ENCODE results near the gene DDX25.

DDX25 gene

GRCh38 chr11:125953401-125953935, 49.2 kb downstream of the DDX25 start:
- Histone ChIP-seq H3K27ac (no peak overlapping the region), H3K4me3 (ENCODE audit: low read depth, low read length) (no peak overlapping the region), H3K36me3 (ENCODE audit: control insufficient read depth, insufficient read depth, low read length) (no peaks in the 10 kb centered on the region), H3K9ac (no peak overlapping the region), H3K9me3 (ENCODE audit: control insufficient read depth, low read length) (no peaks in the 10 kb centered on the region), H3K79me2 (no peaks in the 10 kb centered on the region), H3K27me3 (ENCODE audit: control insufficient read depth, insufficient read depth, low read length) (no peaks in the 10 kb centered on the region), H3K4me2 (ENCODE audit: low read length) (no peak overlapping the region), H2AFZ (peak overlapping the region; percentile 28), H3K4me1 (peaks cover 4% of the 10 kb centered on the region)
- no peak for TF ChIP-seq CTCF (IDR thresholded peaks at IDR 0.05)

GRCh38 chr11:125954123-125954944, 50.0 kb downstream of the DDX25 start:
- H3K4me3 ChIP-seq (ENCODE audit: low read depth, low read length) = no peak overlapping the region
- no peaks in the 10 kb centered on the region for H3K27me3 ChIP-seq (ENCODE audit: control insufficient read depth, insufficient read depth, low read length)
- H3K79me2 ChIP-seq = no peaks in the 10 kb centered on the region
- no peak overlapping the region for H3K9ac ChIP-seq
- TF ChIP-seq CTCF (IDR thresholded peaks at IDR 0.05) = no peak
- H3K4me2 ChIP-seq (ENCODE audit: low read length) = no peak overlapping the region
- no peaks in the 10 kb centered on the region for H3K36me3 ChIP-seq (ENCODE audit: control insufficient read depth, insufficient read depth, low read length)
- H3K9me3 ChIP-seq (ENCODE audit: control insufficient read depth, low read length) = no peaks in the 10 kb centered on the region
- peaks cover 4% of the 10 kb centered on the region for H3K4me1 ChIP-seq
- H3K27ac ChIP-seq = no peak overlapping the region
- no peak overlapping the region for H2AFZ ChIP-seq

- H3K9me3 ChIP-seq (ENCODE audit: control insufficient read depth, low read length) = no peaks in the 10 kb centered on the region
- H3K79me2 ChIP-seq = no peaks in the 10 kb centered on the region
- H2AFZ ChIP-seq = no peak overlapping the region
- H3K4me3 ChIP-seq (ENCODE audit: low read depth, low read length) = no peak overlapping the region
- no peaks in the 10 kb centered on the region for H3K36me3 ChIP-seq (ENCODE audit: control insufficient read depth, insufficient read depth, low read length)
- no peak for TF ChIP-seq CTCF (IDR thresholded peaks at IDR 0.05)
- H3K27me3 ChIP-seq (ENCODE audit: control insufficient read depth, insufficient read depth, low read length) = no peaks in the 10 kb centered on the region
- H3K4me2 ChIP-seq (ENCODE audit: low read length) = no peak overlapping the region
- H3K4me1 ChIP-seq = peaks cover 4% of the 10 kb centered on the region
- no peak overlapping the region for H3K9ac ChIP-seq
- H3K27ac ChIP-seq = no peak overlapping the region
These were observed 50.8 kb downstream of the DDX25 start for GRCh38 chr11:125954945-125955640.

- no peak overlapping the region for H2AFZ ChIP-seq
- no peaks in the 10 kb centered on the region for H3K27me3 ChIP-seq (ENCODE audit: control insufficient read depth, insufficient read depth, low read length)
- H3K4me1 ChIP-seq = peaks cover 4% of the 10 kb centered on the region
- no peaks in the 10 kb centered on the region for H3K79me2 ChIP-seq
- no peak overlapping the region for H3K4me2 ChIP-seq (ENCODE audit: low read length)
- no peaks in the 10 kb centered on the region for H3K36me3 ChIP-seq (ENCODE audit: control insufficient read depth, insufficient read depth, low read length)
- no peaks in the 10 kb centered on the region for H3K9me3 ChIP-seq (ENCODE audit: control insufficient read depth, low read length)
- no peak for TF ChIP-seq CTCF (IDR thresholded peaks at IDR 0.05)
- no peak overlapping the region for H3K9ac ChIP-seq
- H3K4me3 ChIP-seq (ENCODE audit: low read depth, low read length) = no peak overlapping the region
- no peak overlapping the region for H3K27ac ChIP-seq
These were observed 51.5 kb downstream of the DDX25 start for GRCh38 chr11:125955856-125956255.

Data from parathyroid adenoma (tissue), 2 donors.